Body of pancreas (tissue), 4 donors: ENCODE measurements around the gene SLC24A4.

Experiments
- CTCF ChIP-seq, 7 experiments: fragments of 450-650 bp in 4 of 7; fragments of 200-600 bp in 3 of 7; sonication (generic) in 3 of 7; IDR thresholded peaks; one replicate each; pipeline ENCODE4 v1.5.1; 2016 to 2019; ENCODE audit warnings: antibody characterized with exemption in 7 of 7
- POLR2A ChIP-seq, 3 donors: fragments of 450-650 bp; IDR thresholded peaks; one replicate each; pipeline ENCODE4 v1.6.1; 2016; ENCODE audit warnings: antibody characterized with exemption in 3 of 3, mild to moderate bottlenecking in 2 of 3

- TF ChIP-seq CTCF (IDR thresholded peaks at IDR 0.05) (no peak), POLR2A (IDR thresholded peaks at IDR 0.05) (no peak)
Measured at GRCh38 chr14:92322516-92322915, 449 bp upstream of the SLC24A4 start.
